ENCODE results near the gene LPCAT3. TPM values are rescaled to one million over a fixed set of nuclear protein-coding genes. Genes with fewer than 3 reads are reported as not detected.

Gene LPCAT3
- total RNA-seq, 1 experiment from 2014 or later: 102 TPM

- DNase-seq: no peak
- CTCF ChIA-PET: no interaction called here
- no peaks in the 10 kb centered on the region for H4K20me1 ChIP-seq (ENCODE audit: insufficient read depth)
- no peaks in the 10 kb centered on the region for H3K36me3 ChIP-seq (ENCODE audit: low read depth)
- H3K27me3 ChIP-seq (ENCODE audit: insufficient read depth, low read depth): no peaks in the 10 kb centered on the region
- no peaks in the 10 kb centered on the region for H3K9me3 ChIP-seq (ENCODE audit: insufficient read depth, low read depth)
- no peak overlapping the region for H2AFZ ChIP-seq
- no peak overlapping the region for H3K4me2 ChIP-seq
- H3K9me2 ChIP-seq (ENCODE audit: insufficient read depth): no peaks in the 10 kb centered on the region
- H3K79me2 ChIP-seq (ENCODE audit: low read depth): no peaks in the 10 kb centered on the region
- BruUV-seq (replicated peaks): no TSS peak
- H3F3A ChIP-seq (ENCODE audit: insufficient read depth, low read depth): peaks cover 21% of the 10 kb centered on the region
- no peak overlapping the region for H3K27ac ChIP-seq
- TF ChIP-seq EZH2 (IDR thresholded peaks at IDR 0.05; ENCODE audit: low read depth): no peak
- no peak for TF ChIP-seq CTCF (conservative IDR thresholded peaks at IDR 0.05)
- H3K4me3 ChIP-seq: no peak overlapping the region
- intact Hi-C loops (cut with micrococcal nuclease; ENCODE audit: unreplicated experiment): no loop called here
- POLR2A ChIA-PET (ENCODE audit: unreplicated experiment): interaction anchor here (0.6 kb wide), 1 partner anchor 537 kb away, joined by 10 read pairs; no protein-coding TSS in a partner anchor
- H3K4me1 ChIP-seq (replicated peaks; ENCODE audit: insufficient read depth): peaks cover 24% of the 10 kb centered on the region
These were observed 61.0 kb downstream of the LPCAT3 start for GRCh38 chr12:6957151-6957701.

DNA sequence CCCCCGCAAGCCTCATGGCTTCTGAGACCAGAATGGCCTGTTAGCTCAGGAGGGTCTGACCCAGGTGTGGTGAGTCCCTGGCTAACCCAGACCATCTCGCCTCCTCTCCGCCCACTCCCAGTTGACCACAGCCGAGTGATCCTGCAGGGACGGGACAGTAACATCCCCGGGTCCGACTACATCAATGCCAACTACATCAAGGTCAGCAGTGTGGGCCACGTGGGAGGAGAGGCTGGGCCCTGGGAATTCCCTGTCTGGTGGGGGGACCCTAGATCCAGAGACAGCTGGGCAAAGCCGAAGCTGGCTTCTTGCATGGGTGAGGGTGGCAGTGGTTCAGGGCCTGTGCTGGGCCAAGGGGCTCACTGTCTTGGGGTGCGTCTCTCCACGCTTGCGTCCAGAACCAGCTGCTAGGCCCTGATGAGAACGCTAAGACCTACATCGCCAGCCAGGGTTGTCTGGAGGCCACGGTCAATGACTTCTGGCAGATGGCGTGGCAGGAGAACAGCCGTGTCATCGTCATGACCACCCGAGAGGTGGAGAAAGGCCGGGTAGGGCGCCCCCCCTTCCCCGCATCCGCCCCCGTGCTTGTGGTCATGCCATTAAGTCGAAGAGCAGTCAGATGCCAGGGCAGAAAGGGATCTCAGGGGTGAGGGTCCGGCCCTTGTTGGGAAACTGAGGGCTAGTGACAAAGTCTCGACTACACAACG lies 62.1 kb downstream of the LPCAT3 start:
- DNase-seq: no peak

More for the DNA sequence above, 62.1 kb downstream of the LPCAT3 start:
- BruUV-seq (replicated peaks): no TSS peak
- Histone ChIP-seq H2AFZ (no peak overlapping the region), H3K79me2 (ENCODE audit: low read depth) (no peaks in the 10 kb centered on the region), H3K4me2 (no peak overlapping the region), H4K20me1 (ENCODE audit: insufficient read depth) (no peaks in the 10 kb centered on the region), H3F3A (ENCODE audit: insufficient read depth, low read depth) (peaks cover 11% of the 10 kb centered on the region; the same call in 1 of the 2 replicates), H3K4me3 (no peak overlapping the region), H3K36me3 (ENCODE audit: low read depth) (no peaks in the 10 kb centered on the region), H3K27ac (no peak overlapping the region), H3K9me2 (ENCODE audit: insufficient read depth) (no peaks in the 10 kb centered on the region), H3K9me3 (ENCODE audit: insufficient read depth, low read depth) (no peaks in the 10 kb centered on the region), H3K27me3 (ENCODE audit: insufficient read depth, low read depth) (no peaks in the 10 kb centered on the region), H3K4me1 (replicated peaks; ENCODE audit: insufficient read depth) (peaks cover 14% of the 10 kb centered on the region)
- TF ChIP-seq EZH2 (IDR thresholded peaks at IDR 0.05; ENCODE audit: low read depth) (no peak), CTCF (conservative IDR thresholded peaks at IDR 0.05) (no peak)
- ChIA-PET POLR2A (ENCODE audit: unreplicated experiment) (no interaction called here), CTCF (no interaction called here)
- intact Hi-C loops (cut with micrococcal nuclease; ENCODE audit: unreplicated experiment): no loop called here
